GM18519 (cell line): Measurements from ENCODE around the gene WDPCP.
"Not testable (repeated sequence)": the region's sequence is repeated elsewhere in the genome, so short reads cannot be mapped to it uniquely, and the experiment has no call there.

Source experiments
- ATAC-seq: cut with Tn5 transposase; IDR thresholded peaks from one replicate; pipeline ENCODE4 v1.9.1; 2021; ENCODE audit warnings: mild to moderate bottlenecking, moderate library complexity; ENCODE audit not compliant: unreplicated experiment, low FRiP score

The WDPCP gene

GRCh38 chr2:63588385-63589147 lies at the start of gene WDPCP, which contains the start of gene MDH1:
WDPCP (minus strand) TSS chr2:63588477; CDS start chr2:63588271, 206 bp downstream.
MDH1 (plus strand) TSS chr2:63588963; CDS start chr2:63589044, 81 bp downstream.
- peak; percentile 86 for ATAC-seq

- no peak for ATAC-seq
Observed at GRCh38 chr2:63632382-63632781, 44.1 kb upstream of the WDPCP start.

GRCh38 chr2:63631501-63631900 lies 43.2 kb upstream of the WDPCP start:
- no peak for ATAC-seq

GRCh38 chr2:63628403-63628942 lies 40.2 kb upstream of the WDPCP start:
- no peak for ATAC-seq

DNA sequence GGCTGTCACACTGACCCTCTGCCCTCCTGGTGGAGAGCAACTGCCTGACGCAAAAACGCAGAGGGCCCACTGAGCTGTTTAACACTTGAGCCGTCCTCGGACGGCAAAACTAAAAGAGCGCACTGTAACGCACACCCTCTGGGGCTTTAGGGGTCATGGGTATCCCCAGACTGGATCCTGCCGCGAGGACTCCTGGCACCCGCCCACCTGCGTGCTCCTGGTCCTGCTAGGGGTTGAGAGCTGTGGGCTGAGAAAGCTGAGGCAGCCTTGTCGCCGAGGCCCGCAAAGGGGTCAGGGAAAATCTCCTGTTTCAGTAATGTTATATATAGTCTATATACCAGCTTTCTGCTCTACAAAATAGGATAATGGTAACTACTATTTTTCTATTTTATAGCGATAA lies 39.6 kb upstream of the WDPCP start:
- ATAC-seq, result no peak

- not testable (repeated sequence) for ATAC-seq
Observed at GRCh38 chr2:63623763-63624162, 35.5 kb upstream of the WDPCP start.

DNA sequence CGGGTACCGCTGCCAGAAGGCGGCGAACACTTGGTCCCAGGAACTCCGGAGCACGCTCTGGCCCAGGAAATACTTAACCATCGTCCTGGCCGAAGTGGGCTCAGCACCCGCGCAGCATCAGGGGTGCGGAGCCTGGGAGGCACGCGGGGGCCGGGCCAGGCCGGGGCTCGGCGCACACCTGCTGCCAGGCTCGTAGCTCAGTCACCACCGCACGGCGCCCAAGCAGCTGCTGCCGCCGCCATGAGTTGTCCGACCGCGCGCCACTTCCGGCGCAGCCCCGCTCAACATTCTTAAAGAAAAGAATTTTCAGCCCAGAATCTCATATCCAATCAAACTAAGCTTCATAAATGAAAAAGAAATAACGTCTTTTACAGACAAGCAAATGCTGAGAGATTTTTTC lies 34.5 kb upstream of the WDPCP start:
- no peak for ATAC-seq

DNA sequence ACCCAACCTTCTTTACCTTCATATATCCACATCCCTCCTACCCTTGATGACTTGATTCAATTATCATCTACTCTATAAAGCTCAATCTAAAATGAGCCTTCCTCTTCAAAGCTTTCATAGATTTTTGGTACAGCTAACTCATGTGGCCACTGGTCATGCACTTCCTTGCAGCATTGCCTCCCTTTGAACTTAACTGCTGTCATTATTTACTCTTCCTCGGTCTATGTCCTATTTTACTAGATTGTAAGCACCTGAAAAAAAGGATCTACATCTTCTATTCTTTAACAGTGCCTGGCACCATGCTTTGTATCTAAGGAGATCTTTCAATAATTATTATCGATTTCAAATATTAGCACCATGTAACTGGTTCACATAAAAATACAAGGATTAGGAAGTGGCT lies 31.1 kb upstream of the WDPCP start:
- no peak for ATAC-seq

DNA sequence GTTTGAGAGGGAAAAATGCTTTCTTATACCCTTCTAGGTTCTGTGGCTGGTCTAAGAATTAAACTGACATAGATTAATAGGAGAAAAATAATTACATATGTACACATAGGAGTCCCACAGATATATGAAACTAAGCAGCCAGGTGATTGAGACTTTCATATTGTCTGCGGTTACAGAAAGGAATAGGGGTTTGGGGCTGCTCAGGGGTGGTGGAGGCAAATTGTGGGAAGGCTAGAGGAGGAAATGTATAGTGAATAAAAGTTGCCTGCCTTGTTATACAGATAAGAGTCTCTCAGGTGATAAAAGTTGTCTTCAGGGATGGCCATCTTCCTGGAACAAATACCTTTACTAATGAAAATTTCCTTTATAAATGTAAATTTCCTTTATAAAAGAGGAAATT lies 29.1 kb upstream of the WDPCP start:
- no peak for ATAC-seq

- no peak for ATAC-seq
Observed at GRCh38 chr2:63614983-63615945, 27.0 kb upstream of the WDPCP start.

GRCh38 chr2:63614448-63614968 lies 26.2 kb upstream of the WDPCP start:
- no peak for ATAC-seq

DNA sequence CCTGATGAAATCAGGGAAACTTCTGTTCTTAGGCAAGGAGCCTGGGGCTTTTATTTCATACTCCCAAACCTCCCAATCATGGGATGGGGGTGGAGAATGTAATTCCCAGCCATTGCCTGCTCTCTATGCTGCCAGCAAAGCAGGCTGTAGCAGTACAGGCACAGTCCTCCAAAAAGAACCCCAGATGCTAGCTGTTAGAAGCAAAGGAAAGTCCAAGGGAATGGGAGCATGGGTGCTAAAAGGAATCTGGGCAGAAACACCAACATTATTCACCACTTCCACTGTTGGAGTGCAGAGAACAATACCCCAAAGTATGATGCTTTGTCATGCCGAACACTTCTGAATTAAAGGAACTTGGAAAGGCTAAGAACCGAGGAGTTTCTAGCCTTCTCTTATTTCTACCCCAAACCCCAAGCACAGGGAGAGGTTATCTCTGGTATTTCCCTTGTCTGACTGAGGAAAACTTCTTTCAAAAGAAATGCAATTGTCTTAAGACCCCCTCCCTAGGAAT lies 25.2 kb upstream of the WDPCP start:
- no peak for ATAC-seq

- no peak for ATAC-seq
Observed at GRCh38 chr2:63610525-63610924, 22.2 kb upstream of the WDPCP start.

DNA sequence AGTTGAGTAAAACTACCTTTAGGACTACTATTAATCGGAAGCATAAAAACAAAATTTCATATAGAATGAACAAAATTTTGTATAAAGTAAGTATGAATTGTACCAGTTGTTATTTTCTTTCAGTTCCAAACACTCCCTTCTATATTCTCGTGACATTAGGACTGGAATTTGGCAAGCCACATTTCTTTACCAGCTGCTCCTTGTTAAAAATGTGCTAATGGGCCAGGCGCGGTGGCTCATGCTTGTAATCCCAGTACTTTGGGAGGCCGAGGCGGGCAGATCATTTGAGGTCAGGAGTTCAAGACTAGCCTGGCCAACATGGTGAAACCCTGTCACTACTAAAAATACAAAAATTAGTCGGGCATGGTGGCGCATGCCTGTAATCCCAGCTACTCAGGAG lies 20.6 kb upstream of the WDPCP start:
- ATAC-seq, result not testable (repeated sequence)

- no peak for ATAC-seq
Observed at GRCh38 chr2:63604666-63605065, 16.4 kb upstream of the WDPCP start.

- ATAC-seq, result no peak
Observed at GRCh38 chr2:63600881-63601460, 12.7 kb upstream of the WDPCP start.

DNA sequence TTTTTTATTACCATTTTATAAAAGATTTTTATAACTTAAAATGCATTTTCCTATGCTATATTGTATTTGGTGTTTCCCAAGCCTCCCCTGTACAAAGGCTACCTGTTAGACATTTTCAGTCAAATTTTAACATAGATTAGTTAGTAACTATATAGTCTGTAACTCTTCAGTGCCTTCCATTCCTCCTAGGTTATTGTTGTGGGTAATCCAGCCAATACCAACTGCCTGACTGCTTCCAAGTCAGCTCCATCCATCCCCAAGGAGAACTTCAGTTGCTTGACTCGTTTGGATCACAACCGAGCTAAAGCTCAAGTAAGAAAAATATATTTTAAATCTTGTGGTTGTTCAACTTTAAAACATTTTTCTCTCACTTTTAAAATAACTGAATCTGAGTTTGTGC lies 10.7 kb upstream of the WDPCP start:
- no peak for ATAC-seq

DNA sequence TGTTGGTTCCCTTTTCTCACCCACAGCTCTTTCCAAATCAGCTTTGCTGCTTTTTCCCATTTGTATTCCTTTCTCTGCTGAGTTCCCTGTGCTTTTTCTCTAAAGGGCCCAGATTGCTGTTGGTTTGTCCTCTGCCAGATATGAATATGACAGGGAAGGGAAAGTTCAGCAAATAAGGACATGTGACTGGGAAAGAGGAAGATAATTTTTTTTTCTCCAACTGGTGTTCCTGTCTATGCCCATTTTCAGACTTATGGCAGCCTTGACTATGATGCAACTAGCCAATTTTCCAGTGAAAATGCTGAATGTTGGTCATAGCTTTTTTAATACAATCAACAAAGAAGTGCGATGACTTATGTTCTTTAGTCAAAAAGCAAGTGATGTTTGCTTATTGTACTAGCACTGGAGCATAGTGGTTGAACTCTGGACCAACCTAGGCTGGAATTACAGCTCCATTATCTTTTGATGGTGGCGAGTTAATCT lies 8.2 kb upstream of the WDPCP start:
- no peak for ATAC-seq

DNA sequence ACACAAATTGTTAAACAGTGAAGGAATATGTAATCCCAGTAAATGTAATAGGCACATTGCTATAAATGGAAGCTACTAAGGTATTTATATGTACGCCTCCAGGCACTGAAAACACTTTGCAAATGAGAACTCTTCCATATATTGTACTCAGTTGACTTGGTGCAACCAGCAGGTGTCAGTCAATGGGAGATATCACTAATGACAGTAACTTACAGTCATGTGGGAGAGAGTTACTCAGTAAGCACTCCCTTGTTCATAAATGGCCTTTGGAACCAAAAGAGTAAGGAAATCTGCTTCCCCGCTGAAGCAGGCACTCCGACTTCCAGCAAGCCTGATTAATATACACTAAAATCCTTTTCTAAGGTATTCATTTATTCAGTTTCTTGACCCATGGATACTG lies 6.4 kb upstream of the WDPCP start:
- no peak for ATAC-seq

GRCh38 chr2:63591566-63592175 lies 3.4 kb upstream of the WDPCP start:
- ATAC-seq, result no peak
